Inflammatory macrophage (primary cell): ENCODE measurements around the gene HIP1R.
A peak's percentile ranks its signal among the peaks of the same experiment; 100 is the strongest.

Experiments used
- DNase-seq, 2 donors: peaks; one replicate each; pipeline ENCODE4 v3.0.0-alpha.2; 2020 to 2022

HIP1R gene

GRCh38 chr12:122847921-122848421, 12.7 kb downstream of the HIP1R start:
- DNase-seq = no peak

DNA sequence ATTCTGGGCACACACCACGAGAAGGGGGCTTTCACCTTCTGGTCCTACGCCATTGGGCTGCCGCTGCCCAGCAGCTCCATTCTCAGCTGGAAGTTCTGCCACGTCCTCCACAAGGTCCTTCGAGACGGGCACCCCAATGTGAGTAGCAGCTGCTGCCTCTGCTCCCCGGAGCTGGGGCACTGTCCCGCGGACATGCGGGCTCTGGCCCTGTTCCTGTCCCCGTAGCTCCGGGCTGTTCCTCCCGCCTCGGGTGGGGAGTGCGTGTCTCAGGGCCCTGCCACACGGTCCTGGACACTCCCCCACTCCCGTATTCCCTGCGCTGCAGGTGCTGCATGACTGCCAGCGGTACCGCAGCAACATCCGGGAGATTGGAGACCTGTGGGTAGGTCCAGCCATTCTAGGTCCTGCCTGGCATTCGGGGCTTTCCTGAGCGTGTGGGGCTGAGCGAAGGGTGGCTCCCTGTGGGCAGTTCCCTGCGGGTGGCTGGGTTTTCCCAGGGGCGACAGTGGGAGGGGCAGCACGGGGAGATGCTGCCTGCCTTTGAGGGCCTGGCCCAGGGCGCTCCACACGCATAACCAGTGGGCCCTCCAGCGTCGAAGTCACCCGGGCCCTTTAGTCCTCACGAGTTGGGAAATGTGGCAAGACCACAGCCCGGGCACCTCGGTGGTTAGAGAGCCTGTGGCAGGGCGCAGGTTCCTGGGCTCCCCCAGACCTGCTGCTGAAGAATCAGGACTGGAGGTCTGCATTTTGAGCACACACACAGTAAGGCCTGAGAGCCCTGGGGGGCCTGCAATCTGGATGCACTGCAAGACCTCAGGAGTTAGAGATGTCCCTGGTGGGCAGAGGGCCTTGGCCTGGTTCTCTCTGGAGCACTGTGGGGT, 13.5 kb downstream of the HIP1R start:
- no peak for DNase-seq

DNA sequence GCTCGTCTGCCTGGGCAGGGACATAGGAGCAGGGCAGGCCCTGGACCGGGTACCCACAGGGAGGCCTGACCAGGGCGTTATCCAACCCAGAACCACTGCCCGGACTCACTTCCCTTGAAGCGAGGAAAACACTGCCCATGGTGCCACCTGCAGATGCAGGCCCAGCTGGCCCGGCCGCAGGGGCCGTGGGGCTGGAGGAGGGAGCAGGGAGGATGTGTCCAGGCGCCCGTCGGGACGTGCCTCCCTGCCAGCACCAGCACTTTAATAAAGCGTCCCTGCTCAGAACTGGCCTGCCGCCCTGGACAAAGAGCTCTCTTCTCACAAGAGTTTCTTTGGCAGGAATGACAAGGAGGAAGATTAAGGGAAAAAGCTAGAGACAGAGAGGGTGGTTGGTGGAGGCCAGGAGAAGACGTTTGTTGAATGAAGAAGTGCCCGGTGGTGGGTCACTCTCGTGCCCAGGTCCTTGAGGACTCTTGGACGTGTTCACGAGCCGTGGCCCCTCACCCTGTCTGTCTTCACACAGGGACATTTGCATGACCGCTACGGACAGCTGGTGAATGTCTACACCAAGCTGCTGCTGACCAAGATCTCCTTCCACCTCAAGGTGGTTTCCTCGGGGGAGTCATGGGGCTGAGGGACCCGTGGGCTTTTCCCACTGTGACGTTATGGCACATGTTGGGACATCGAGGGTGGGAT, 14.2 kb downstream of the HIP1R start:
- DNase-seq = no peak

DNA sequence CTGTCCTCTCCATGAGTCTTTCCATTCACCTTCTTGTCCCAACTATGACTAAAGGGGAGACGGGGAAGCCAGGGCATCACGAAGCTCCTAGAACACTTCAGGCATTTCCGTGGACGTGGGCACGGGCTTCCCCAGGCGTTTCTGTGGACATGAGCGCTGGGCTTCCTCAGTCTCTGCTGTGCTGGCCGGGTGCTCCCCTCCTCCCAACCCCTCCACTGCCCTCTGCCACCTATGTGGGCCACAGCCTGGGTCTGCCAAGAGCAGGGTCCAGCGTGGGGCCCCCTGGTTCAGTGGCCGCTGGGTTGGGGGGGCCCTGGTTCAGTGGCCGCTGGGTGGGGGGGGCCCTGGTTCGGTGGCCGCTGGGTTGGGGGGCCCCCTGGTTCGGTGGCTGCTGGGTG, 14.8 kb downstream of the HIP1R start:
- DNase-seq = no peak

DNA sequence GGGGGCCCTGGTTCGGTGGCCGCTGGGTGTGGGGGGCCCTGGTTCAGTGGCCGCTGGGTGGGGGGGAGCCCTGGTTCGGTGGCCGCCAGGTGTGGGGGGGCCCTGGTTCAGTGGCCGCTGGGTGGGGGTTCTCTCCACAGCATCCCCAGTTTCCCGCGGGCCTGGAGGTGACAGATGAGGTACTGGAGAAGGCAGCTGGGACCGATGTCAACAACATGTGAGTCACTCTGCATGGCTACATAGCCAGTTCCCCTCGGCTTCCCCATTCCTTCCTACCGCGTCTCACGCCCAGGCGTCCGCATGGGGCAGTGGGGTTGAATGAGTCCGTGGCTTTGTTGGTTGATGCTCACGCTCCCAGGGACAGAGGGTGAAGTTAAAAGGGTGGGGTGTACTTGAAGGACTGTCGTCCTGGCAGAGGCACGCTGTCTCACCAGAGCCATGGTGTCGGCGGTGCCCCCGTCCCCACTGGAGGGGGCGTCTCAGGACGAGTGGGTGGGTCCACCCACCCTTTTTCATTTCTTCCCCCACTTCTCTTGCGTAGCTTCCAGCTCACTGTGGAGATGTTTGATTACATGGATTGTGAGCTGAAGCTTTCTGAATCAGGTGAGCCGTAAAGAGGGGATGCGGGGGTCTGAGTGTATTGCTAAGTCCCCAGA, 15.6 kb downstream of the HIP1R start:
- peak; percentile 45 to 51 for DNase-seq

DNA sequence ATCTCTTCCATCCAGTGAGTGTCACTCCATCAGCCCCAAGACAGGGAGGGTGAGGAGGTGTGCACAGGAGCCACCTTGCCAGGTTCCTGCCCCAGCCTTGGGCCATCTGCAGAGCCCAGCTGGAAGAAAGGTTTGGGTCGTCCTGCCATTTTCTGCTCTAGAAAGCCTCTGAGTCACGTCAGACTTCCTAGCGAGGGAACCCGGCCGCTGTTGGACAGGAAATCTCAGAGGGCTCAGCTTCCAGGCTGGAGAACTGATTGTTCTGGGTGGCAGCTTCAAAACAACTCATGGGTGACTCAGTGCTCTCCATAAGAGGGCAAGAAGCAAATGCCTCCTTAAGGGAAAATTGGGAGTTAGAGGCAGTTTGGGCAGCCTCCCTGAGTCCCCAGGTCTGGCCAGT, 16.6 kb downstream of the HIP1R start:
- DNase-seq = no peak

DNA sequence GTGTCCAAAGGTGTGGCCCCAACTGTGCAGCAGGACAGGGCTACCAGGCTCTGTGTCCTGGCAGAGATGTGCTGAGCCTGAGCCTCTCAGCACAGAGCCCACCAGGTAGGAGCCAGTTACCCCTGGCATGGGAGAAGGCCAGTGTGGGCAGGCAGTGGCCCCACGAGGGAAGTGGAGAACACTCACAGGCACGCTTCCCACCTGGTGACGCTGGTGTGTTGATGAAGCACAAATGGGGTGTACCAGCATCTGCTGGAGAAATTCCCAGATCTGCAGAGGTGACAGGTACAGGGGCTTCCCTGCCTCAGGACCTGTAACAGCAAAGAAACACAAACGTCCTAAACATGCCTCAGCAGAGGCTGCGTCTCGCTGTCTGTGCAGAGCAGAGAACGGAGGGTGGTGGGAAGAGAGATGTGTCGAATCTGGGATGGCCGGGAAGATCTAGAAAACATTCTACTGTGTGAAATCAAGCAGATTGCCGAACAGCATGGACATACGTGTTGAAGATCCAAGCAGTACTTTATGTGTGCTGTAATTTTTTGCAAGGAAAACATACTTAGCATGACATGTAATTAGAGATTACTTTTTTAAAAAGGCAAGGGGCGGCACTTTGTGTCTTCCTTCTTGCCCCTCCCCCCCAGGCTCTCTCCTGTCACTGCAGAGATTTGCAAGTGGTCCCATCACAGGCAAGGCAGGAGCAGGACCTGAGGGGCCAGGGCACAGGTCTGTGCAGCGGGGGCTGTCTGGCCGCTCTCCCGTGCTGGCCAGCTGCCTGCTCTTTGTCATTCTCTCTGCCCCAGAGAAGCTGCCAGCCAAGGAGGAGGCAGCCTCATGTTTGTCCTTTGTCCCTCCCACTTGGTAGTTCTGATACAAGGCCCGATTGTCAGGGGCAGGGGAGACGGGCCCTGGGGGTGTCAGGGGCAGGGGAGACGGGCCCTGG, 17.3 kb downstream of the HIP1R start:
- DNase-seq = no peak

DNA sequence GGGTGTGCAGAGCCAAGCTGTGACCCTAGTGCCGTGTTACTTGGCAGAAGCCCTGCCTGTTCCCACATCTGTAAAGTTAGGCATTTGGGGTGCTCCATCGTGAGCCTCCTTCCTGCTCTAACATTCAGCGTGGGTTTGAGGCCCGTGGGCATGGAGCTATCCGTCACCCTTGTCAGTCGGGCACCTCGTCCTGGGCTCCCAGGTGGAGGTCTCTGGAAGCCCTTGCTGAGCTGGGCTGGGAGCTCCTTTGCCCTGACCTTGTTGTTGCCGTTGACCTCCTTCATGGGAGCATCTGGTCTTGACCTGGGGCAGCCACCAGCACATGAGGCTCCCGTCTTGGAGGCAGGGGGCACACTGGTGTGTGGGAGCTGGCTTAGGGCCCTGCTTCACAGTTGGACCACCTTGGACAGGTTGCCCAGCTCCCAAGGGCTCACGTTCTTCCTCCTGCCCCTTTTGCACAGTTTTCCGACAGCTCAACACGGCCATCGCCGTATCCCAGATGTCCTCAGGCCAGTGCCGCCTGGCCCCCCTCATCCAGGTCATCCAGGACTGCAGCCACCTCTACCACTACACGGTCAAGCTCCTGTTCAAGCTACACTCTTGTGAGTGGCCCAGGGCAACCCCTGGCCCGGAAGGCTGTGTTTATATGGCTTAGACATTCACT, 18.5 kb downstream of the HIP1R start:
- no peak for DNase-seq

- no peak for DNase-seq
Observed at GRCh38 chr12:122854554-122854953, 19.3 kb downstream of the HIP1R start.

- DNase-seq = no peak
Observed at GRCh38 chr12:122855071-122855829, 20.0 kb downstream of the HIP1R start.

GRCh38 chr12:122855928-122856831, 20.9 kb downstream of the HIP1R start:
- DNase-seq = no peak

DNA sequence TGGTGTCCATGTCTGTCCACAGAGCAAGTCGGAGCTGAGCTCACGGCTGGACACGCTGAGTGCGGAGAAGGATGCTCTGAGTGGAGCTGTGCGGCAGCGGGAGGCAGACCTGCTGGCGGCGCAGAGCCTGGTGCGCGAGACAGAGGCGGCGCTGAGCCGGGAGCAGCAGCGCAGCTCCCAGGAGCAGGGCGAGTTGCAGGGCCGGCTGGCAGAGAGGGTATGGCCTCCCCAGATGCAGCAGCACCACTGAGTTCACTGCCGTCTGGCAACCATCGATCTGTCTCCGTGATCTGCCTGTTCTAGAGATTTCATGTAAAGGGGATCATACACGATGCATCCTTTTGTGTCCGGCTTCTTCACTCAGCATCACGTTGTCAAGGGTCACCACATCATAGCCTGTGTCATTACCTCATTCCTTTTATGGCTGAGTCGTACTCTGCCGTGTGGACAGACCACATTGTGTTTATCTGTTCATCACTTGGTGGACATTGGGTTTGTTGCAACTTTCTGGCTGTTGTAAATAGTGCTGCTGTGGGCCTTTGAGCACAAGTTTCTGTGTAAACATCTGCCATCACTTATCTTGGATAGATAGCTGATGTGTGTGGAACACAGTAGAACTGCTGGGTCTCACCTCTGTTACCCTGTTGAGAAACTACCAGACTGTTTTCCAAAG, 21.9 kb downstream of the HIP1R start:
- no peak for DNase-seq

- DNase-seq = no peak
Observed at GRCh38 chr12:122858171-122858570, 22.9 kb downstream of the HIP1R start.

DNA sequence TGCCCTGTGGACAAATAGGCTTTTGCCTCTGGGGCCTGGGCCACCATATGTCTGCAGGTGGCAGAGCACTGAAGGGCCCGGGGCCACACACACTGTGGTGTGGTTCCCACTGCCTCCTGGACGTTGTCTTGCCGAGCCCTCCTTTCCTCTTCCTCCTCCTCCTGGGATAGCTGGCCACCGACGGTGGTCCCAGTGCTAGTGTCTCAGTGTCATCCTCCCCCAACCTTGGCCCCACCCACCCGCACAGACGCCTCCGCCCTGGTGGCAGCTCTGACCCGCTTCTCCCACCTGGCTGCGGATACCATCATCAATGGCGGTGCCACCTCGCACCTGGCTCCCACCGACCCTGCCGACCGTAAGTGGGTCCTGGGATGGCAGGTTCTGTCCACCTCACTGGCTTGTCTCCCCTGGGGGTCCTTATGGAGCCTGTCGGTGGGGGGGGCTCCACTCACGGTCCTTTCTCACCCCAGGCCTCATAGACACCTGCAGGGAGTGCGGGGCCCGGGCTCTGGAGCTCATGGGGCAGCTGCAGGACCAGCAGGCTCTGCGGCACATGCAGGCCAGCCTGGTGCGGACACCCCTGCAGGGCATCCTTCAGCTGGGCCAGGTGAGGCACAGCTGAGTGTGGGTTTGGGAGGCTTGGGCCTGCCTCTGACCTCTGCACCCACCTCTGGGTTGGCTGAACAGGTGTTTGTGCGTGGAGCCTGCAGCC, 23.5 kb downstream of the HIP1R start:
- no peak for DNase-seq

- no peak for DNase-seq
Observed at GRCh38 chr12:122859303-122860039, 24.2 kb downstream of the HIP1R start.

DNA sequence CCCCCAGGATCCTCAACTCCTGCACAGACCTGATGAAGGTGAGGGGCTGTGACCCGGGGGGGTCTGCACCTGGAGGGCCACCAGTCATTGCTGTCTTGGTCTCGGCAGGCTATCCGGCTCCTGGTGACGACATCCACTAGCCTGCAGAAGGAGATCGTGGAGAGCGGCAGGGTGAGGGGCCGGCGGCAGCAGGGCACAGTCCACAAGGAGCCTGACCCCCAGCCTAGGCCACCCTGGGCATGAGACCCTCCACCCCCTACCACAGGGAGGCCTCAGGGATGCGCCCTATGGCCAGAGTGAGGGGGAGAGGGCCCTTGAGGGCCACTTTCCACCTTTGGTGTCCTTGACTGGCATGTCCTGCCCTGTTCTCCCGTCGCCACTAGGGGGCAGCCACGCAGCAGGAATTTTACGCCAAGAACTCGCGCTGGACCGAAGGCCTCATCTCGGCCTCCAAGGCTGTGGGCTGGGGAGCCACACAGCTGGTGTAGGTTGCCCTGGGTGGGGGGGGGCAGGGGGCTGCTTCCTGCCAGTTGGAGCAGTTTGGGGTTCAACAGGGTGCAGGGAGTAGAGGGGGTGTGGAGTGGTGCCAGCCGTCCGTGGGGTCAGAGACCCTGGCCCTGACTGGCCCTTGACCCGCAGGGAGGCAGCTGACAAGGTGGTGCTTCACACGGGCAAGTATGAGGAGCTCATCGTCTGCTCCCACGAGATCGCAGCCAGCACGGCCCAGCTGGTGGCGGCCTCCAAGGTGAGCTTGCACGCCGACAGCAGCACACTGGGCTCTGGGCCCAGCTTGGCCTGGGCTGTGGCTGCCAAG, 25.0 kb downstream of the HIP1R start:
- DNase-seq = peak; percentile 79 to 86
